ENCODE results near the gene GATA6.

The GATA6 gene

GRCh38 chr18:22169011-22169888 lies at the start of gene GATA6:
GATA6 (plus strand) TSS chr18:22169589; CDS start chr18:22171145, 1,556 bp downstream.
- peak; percentile 83 for DNase-seq

GRCh38 chr18:22124970-22125369 lies 44.4 kb upstream of the GATA6 start:
- no peak for DNase-seq

GRCh38 chr18:22128954-22129353 lies 40.4 kb upstream of the GATA6 start:
- no peak for DNase-seq

- no peak for DNase-seq
These were observed 39.6 kb upstream of the GATA6 start for GRCh38 chr18:22129778-22130177.

- DNase-seq = no peak
These were observed 37.1 kb upstream of the GATA6 start for GRCh38 chr18:22132258-22132657.

GRCh38 chr18:22132763-22133162 lies 36.6 kb upstream of the GATA6 start:
- DNase-seq = no peak

- no peak for DNase-seq
These were observed 33.0 kb upstream of the GATA6 start for GRCh38 chr18:22136395-22136794.

- no peak for DNase-seq
These were observed 28.2 kb upstream of the GATA6 start for GRCh38 chr18:22141211-22141610.

GRCh38 chr18:22143347-22144340 lies 25.7 kb upstream of the GATA6 start:
- DNase-seq = no peak

- DNase-seq = no peak
These were observed 24.2 kb upstream of the GATA6 start for GRCh38 chr18:22145160-22145559.

- DNase-seq = no peak
These were observed 19.7 kb upstream of the GATA6 start for GRCh38 chr18:22149710-22150109.

GRCh38 chr18:22152093-22152492 lies 17.3 kb upstream of the GATA6 start:
- no peak for DNase-seq

GRCh38 chr18:22153428-22153827 lies 16.0 kb upstream of the GATA6 start:
- DNase-seq = no peak

- DNase-seq = no peak
These were observed 13.8 kb upstream of the GATA6 start for GRCh38 chr18:22155584-22155983.

GRCh38 chr18:22159014-22159413 lies 10.4 kb upstream of the GATA6 start:
- no peak for DNase-seq

GRCh38 chr18:22161090-22161489 lies 8.3 kb upstream of the GATA6 start:
- DNase-seq = no peak

GRCh38 chr18:22163416-22164161 lies 5.8 kb upstream of the GATA6 start:
- DNase-seq = no peak

- DNase-seq = no peak
These were observed 4.9 kb upstream of the GATA6 start for GRCh38 chr18:22164337-22165048.

- DNase-seq = no peak
These were observed 4.3 kb upstream of the GATA6 start for GRCh38 chr18:22165049-22165602.

- no peak for DNase-seq
These were observed 3.8 kb upstream of the GATA6 start for GRCh38 chr18:22165603-22166068.

GRCh38 chr18:22166069-22166950 lies 3.1 kb upstream of the GATA6 start:
- DNase-seq = no peak
